ENCODE results near the gene SRMS. TPM values are rescaled to one million over a fixed set of nuclear protein-coding genes. Genes with fewer than 3 reads are reported as not detected.

The SRMS gene
- total RNA-seq, 1 experiment from 2014 or later, result 0.22 TPM

GRCh38 chr20:63537525-63538203 is 9.9 kb downstream of the SRMS start:
- H3K36me3 ChIP-seq (ENCODE audit: low read depth, low read length), result no peaks in the 10 kb centered on the region
- H3K9ac ChIP-seq (ENCODE audit: low read length), result peak overlapping the region; percentile 83
- CTCF ChIA-PET, result interaction anchor here (0.5 to 2.7 kb wide), 14 partner anchors 17 to 436 kb away, joined by 3 to 76 read pairs (median 4); partner anchors contain the start of genes GMEB2, HELZ2, PPDPF and TPD52L2
- H2AFZ ChIP-seq (ENCODE audit: low read length), result peak overlapping the region; percentile 64
- H3F3A ChIP-seq (ENCODE audit: low read length, unreplicated experiment), result no peaks in the 10 kb centered on the region
- H3K27me3 ChIP-seq (ENCODE audit: low read length), result no peaks in the 10 kb centered on the region
- H3K4me1 ChIP-seq (ENCODE audit: insufficient read depth, low read length), result peaks cover 33% of the 10 kb centered on the region
- H3K4me2 ChIP-seq (ENCODE audit: low read length), result peak overlapping the region; percentile 100
- no peaks in the 10 kb centered on the region for H3K9me3 ChIP-seq (ENCODE audit: low read length)
- peak overlapping the region; percentile 84 for H3K4me3 ChIP-seq (ENCODE audit: low read length)
- H3K27ac ChIP-seq (ENCODE audit: low read length), result peak overlapping the region; percentile 85
- POLR2A ChIA-PET (ENCODE audit: unreplicated experiment), result interaction anchor here (0.5 to 2.2 kb wide), 3 partner anchors 17 to 203 kb away, joined by 3 to 24 read pairs (median 17); partner anchors contain the start of gene PPDPF
- intact Hi-C loops (cut with micrococcal nuclease), result loop anchor here (2.0 to 5.0 kb wide), 7 partner anchors 37 to 420 kb away; partner anchors contain the start of genes GMEB2, HELZ2 and UCKL1
- peak; percentile 98 for DNase-seq
- H3K9me2 ChIP-seq (replicated peaks; ENCODE audit: low read length), result no peaks in the 10 kb centered on the region
- TF ChIP-seq EZH2phosphoT487 (IDR thresholded peaks at IDR 0.05; ENCODE audit: borderline replicate concordance, low read length), result no peak
- no peak for TF ChIP-seq EZH2 (IDR thresholded peaks at IDR 0.05; ENCODE audit: low read length, unreplicated experiment)
- TF ChIP-seq CTCF (conservative IDR thresholded peaks at IDR 0.05; ENCODE audit: low read depth, low read length), result peak; percentile 84
- TSS peak; percentile 70 for BruUV-seq (replicated peaks)
- H4K20me1 ChIP-seq (ENCODE audit: low read length), result no peaks in the 10 kb centered on the region
- peak; percentile 85 for ATAC-seq
- H3K79me2 ChIP-seq (ENCODE audit: low read length), result peaks cover 11% of the 10 kb centered on the region

- H3K9me3 ChIP-seq (ENCODE audit: low read length), result no peaks in the 10 kb centered on the region
- no peaks in the 10 kb centered on the region for H3K27me3 ChIP-seq (ENCODE audit: low read length)
- H3K9ac ChIP-seq (ENCODE audit: low read length), result peak within 1 kb of the TSS; percentile 83
- H3K4me2 ChIP-seq (ENCODE audit: low read length), result peak within 1 kb of the TSS; percentile 100
- ATAC-seq (peak; percentile 57), DNase-seq (peak; percentile 75)
- H3K4me1 ChIP-seq (ENCODE audit: insufficient read depth, low read length), result peaks cover 33% of the 10 kb centered on the region
- ChIA-PET POLR2A (ENCODE audit: unreplicated experiment) (interaction anchor here (0.5 to 2.2 kb wide), 7 partner anchors 13 to 565 kb away, joined by 3 to 24 read pairs (median 5); partner anchors contain the start of genes GMEB2 and PPDPF), CTCF (interaction anchor here (0.5 to 2.7 kb wide), 9 partner anchors 17 to 339 kb away, joined by 3 to 76 read pairs (median 4); partner anchors contain the start of genes HELZ2, PPDPF and TPD52L2)
- H3F3A ChIP-seq (ENCODE audit: low read length, unreplicated experiment), result no peaks in the 10 kb centered on the region
- peaks cover 11% of the 10 kb centered on the region for H3K79me2 ChIP-seq (ENCODE audit: low read length)
- peak within 1 kb of the TSS; percentile 85 for H3K27ac ChIP-seq (ENCODE audit: low read length)
- intact Hi-C loops (cut with micrococcal nuclease), result loop anchor here (2.0 to 5.0 kb wide), 6 partner anchors 44 to 420 kb away; partner anchors contain the start of genes GMEB2 and UCKL1
- peak within 1 kb of the TSS; percentile 64 for H2AFZ ChIP-seq (ENCODE audit: low read length)
- H3K36me3 ChIP-seq (ENCODE audit: low read depth, low read length), result no peaks in the 10 kb centered on the region
- no peak for TF ChIP-seq CTCF (conservative IDR thresholded peaks at IDR 0.05; ENCODE audit: low read depth, low read length)
- TF ChIP-seq EZH2phosphoT487 (IDR thresholded peaks at IDR 0.05; ENCODE audit: borderline replicate concordance, low read length), result no peak
- TF ChIP-seq EZH2 (IDR thresholded peaks at IDR 0.05; ENCODE audit: low read length, unreplicated experiment), result no peak
- peak within 1 kb of the TSS; percentile 84 for H3K4me3 ChIP-seq (ENCODE audit: low read length)
- no peaks in the 10 kb centered on the region for H3K9me2 ChIP-seq (replicated peaks; ENCODE audit: low read length)
- H4K20me1 ChIP-seq (ENCODE audit: low read length), result no peaks in the 10 kb centered on the region
- no TSS peak for BruUV-seq (replicated peaks)
Measured at GRCh38 chr20:63536997-63537524, 10.5 kb downstream of the SRMS start, which contains the start of gene PTK6. TSS of gene PTK6 (minus strand) at chr20:63537376. CDS start at chr20:63537314, 62 bp downstream.

Data from PC-3 (cell line).